Measurements from ENCODE around the gene ELP6.

ELP6 gene

DNA sequence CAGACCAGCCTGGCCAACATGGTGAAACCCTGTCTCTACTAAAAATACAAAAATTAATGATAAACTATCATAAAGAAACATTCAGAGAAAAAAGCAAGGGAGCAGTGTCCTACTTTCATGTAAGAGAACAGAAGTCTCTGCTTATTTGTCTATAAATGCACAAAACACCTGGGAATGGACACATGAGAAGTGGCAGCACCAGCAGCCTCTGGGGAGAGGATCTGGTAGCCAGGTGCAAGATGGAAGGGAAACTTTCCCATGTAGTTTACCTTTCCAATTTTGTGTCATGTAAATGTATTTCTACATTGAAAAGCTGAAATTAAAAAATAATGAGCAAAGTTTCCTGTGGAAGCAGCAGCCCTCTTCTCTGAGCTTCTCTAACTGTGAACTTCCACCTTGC lies 56.5 kb downstream of the ELP6 start:
- ChIA-PET CTCF (interaction anchor here (0.6 to 0.7 kb wide), 2 partner anchors 406 to 1006 kb away, joined by 3 to 4 read pairs; no protein-coding TSS in a partner anchor), POLR2A (no interaction called here)
- no peak for DNase-seq (ENCODE audit: extremely low spot score)
- TF ChIP-seq LEF1 (IDR thresholded peaks at IDR 0.05; ENCODE audit: borderline replicate concordance) = no peak
- TF ChIP-seq NFRKB (IDR thresholded peaks at IDR 0.05) = no peak
- no peak for TF ChIP-seq FOXK2 (IDR thresholded peaks at IDR 0.05)
- TF ChIP-seq HDGF (IDR thresholded peaks at IDR 0.05; ENCODE audit: borderline replicate concordance) = no peak
- no peak for TF ChIP-seq L3MBTL2 (conservative IDR thresholded peaks at IDR 0.05)
- TF ChIP-seq TARDBP (IDR thresholded peaks at IDR 0.05) = no peak
- TF ChIP-seq CTBP1 (IDR thresholded peaks at IDR 0.05; ENCODE audit: borderline replicate concordance) = no peak
- TF ChIP-seq, protein P1, sequence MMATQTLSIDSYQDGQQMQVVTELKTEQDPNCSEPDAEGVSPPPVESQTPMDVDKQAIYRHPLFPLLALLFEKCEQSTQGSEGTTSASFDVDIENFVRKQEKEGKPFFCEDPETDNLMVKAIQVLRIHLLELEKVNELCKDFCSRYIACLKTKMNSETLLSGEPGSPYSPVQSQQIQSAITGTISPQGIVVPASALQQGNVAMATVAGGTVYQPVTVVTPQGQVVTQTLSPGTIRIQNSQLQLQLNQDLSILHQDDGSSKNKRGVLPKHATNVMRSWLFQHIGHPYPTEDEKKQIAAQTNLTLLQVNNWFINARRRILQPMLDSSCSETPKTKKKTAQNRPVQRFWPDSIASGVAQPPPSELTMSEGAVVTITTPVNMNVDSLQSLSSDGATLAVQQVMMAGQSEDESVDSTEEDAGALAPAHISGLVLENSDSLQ (IDR thresholded peaks at IDR 0.05) = no peak
- no peak for TF ChIP-seq ELF4 (IDR thresholded peaks at IDR 0.05)
- TF ChIP-seq ZNF384 (IDR thresholded peaks at IDR 0.05) = no peak
- TF ChIP-seq BHLHE40 (IDR thresholded peaks at IDR 0.05; ENCODE audit: borderline replicate concordance) = no peak
- TF ChIP-seq ARNT (IDR thresholded peaks at IDR 0.05) = no peak
- TF ChIP-seq FOXA1 (IDR thresholded peaks at IDR 0.05) = no peak
- no peak for TF ChIP-seq SP1 (IDR thresholded peaks at IDR 0.05)
- TF ChIP-seq SUZ12 (IDR thresholded peaks at IDR 0.05) = no peak
- no peak for TF ChIP-seq FOXM1 (IDR thresholded peaks at IDR 0.05; ENCODE audit: borderline replicate concordance)

DNA sequence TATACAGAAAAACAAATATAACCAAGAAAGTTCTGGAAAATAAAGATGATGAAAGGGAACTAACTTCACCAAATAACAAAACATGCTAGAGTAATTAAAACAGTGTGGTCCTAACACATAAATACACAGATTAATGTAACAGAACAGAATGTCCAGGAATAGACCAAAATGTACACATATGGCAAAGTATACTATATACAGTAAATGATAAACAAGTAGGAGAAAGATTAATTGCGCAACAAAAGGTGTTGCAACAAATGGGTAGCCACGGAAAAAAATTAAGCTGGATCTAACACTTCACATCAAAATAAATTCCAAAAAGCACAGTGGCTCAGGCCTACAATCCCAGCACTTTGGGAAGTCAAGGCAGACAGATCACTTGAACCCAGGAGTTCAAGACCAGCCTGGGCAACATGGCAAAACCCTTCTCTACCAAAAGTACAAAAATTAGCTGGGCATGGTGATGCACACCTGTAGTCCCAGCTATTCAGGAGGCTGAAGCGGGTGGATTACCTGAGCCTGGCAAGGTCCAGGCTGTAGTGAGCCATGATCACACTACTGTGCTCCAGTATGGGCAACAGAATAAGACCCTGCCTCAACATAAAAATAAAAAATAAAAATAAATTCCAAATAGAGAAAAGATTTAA lies 57.6 kb downstream of the ELP6 start:
- no peak for DNase-seq (ENCODE audit: extremely low spot score)
- POLR2A ChIA-PET = no interaction called here
- TF ChIP-seq FOXA1 (IDR thresholded peaks at IDR 0.05) (no peak), CTBP1 (IDR thresholded peaks at IDR 0.05; ENCODE audit: borderline replicate concordance) (no peak), SP1 (IDR thresholded peaks at IDR 0.05) (no peak), LEF1 (IDR thresholded peaks at IDR 0.05; ENCODE audit: borderline replicate concordance) (no peak), TARDBP (IDR thresholded peaks at IDR 0.05) (no peak), FOXM1 (IDR thresholded peaks at IDR 0.05; ENCODE audit: borderline replicate concordance) (no peak), ZNF384 (IDR thresholded peaks at IDR 0.05) (no peak), HDGF (IDR thresholded peaks at IDR 0.05; ENCODE audit: borderline replicate concordance) (no peak), BHLHE40 (IDR thresholded peaks at IDR 0.05; ENCODE audit: borderline replicate concordance) (no peak), ARNT (IDR thresholded peaks at IDR 0.05) (no peak), SUZ12 (IDR thresholded peaks at IDR 0.05) (no peak), NFRKB (IDR thresholded peaks at IDR 0.05) (no peak), ELF4 (IDR thresholded peaks at IDR 0.05) (no peak), FOXK2 (IDR thresholded peaks at IDR 0.05) (no peak), L3MBTL2 (conservative IDR thresholded peaks at IDR 0.05) (no peak)
- TF ChIP-seq, protein P1 (IDR thresholded peaks at IDR 0.05) = no peak
- CTCF ChIA-PET = no interaction called here

DNA sequence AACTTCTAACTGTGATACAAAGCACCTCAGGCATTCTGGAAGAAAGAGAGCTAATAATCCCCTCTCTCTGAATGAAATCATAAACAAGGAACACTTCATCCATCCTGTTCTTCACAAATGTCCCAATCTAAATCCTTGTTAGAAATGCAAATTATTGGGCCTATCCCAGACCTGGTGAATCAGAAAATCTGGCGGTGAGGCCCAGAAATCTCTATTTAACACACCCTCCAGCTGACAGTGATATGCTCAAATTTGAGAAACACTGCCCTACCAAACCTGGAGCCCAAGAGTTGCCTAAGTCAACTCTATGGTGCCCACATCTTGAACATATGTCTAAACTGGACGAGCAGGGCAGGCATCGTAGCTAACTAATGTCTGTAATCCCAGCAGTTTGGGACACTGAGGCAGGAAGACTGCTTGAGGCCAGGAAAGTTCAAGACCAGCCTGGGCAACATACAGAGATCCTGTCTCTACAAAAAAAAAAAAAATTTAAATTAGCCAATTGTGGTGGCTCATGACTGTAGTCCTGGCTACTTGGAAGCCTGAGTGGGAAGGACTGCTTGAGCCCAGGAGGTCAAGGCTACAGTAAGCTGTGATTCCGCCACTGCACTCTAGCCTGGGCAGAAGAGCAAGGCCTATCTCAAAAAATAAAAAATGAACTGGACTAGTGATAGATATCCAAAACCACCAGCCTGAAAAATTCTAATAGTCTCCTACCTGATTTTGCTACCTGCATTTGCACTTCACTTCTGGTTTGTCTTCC lies 60.9 kb downstream of the ELP6 start:
- no peak for DNase-seq (ENCODE audit: extremely low spot score)
- ChIA-PET POLR2A (no interaction called here), CTCF (no interaction called here)
- TF ChIP-seq CTBP1 (IDR thresholded peaks at IDR 0.05; ENCODE audit: borderline replicate concordance) (no peak), HDGF (IDR thresholded peaks at IDR 0.05; ENCODE audit: borderline replicate concordance) (no peak), FOXK2 (IDR thresholded peaks at IDR 0.05) (no peak), LEF1 (IDR thresholded peaks at IDR 0.05; ENCODE audit: borderline replicate concordance) (no peak), FOXA1 (IDR thresholded peaks at IDR 0.05) (no peak), SP1 (IDR thresholded peaks at IDR 0.05) (no peak), FOXM1 (IDR thresholded peaks at IDR 0.05; ENCODE audit: borderline replicate concordance) (no peak), BHLHE40 (IDR thresholded peaks at IDR 0.05; ENCODE audit: borderline replicate concordance) (no peak), ZNF384 (IDR thresholded peaks at IDR 0.05) (no peak), NFRKB (IDR thresholded peaks at IDR 0.05) (no peak), L3MBTL2 (conservative IDR thresholded peaks at IDR 0.05) (no peak), SUZ12 (IDR thresholded peaks at IDR 0.05) (no peak), ELF4 (IDR thresholded peaks at IDR 0.05) (no peak), ARNT (IDR thresholded peaks at IDR 0.05) (no peak), TARDBP (IDR thresholded peaks at IDR 0.05) (no peak)
- TF ChIP-seq, protein P1 (IDR thresholded peaks at IDR 0.05) = no peak
